Measurements from ENCODE around the gene MUC6.

GRCh38 chr11:1057806-1058205 is 21.3 kb upstream of the MUC6 start:
- no peak for TF ChIP-seq CTCF (IDR thresholded peaks at IDR 0.05)
- TF ChIP-seq POLR2A (IDR thresholded peaks at IDR 0.05), result no peak

Measured in testis (tissue), 2 donors.